ENCODE results near the gene CYB561. TPM values are rescaled to one million over a fixed set of nuclear protein-coding genes. Genes with fewer than 3 reads are reported as not detected.

The CYB561 gene
- total RNA-seq, 1 donor, result 32.2 TPM

GRCh38 chr17:63429766-63430165, 16.3 kb downstream of the CYB561 start:
- Histone ChIP-seq H3K4me1 (ENCODE audit: insufficient read depth, low read length) (peaks cover 35% of the 10 kb centered on the region), H3K27me3 (ENCODE audit: insufficient read depth, low read length) (no peaks in the 10 kb centered on the region), H3K79me2 (ENCODE audit: insufficient read depth, low read length) (no peaks in the 10 kb centered on the region), H3K9me3 (ENCODE audit: low read depth, low read length) (no peaks in the 10 kb centered on the region), H2AFZ (ENCODE audit: low read length) (no peak overlapping the region), H3K27ac (ENCODE audit: low read depth, low read length) (no peak overlapping the region), H3K4me2 (ENCODE audit: insufficient read depth, low read length) (no peak overlapping the region), H4K20me1 (ENCODE audit: insufficient read depth, low read length) (peaks cover 18% of the 10 kb centered on the region), H3K36me3 (ENCODE audit: insufficient read depth, low read length) (peaks cover 10% of the 10 kb centered on the region), H3K4me3 (ENCODE audit: insufficient read depth, low read length) (no peak overlapping the region)
- peak; percentile 29 for DNase-seq (ENCODE audit: insufficient read length, low spot score, missing footprints)
- TF ChIP-seq, protein P1, sequence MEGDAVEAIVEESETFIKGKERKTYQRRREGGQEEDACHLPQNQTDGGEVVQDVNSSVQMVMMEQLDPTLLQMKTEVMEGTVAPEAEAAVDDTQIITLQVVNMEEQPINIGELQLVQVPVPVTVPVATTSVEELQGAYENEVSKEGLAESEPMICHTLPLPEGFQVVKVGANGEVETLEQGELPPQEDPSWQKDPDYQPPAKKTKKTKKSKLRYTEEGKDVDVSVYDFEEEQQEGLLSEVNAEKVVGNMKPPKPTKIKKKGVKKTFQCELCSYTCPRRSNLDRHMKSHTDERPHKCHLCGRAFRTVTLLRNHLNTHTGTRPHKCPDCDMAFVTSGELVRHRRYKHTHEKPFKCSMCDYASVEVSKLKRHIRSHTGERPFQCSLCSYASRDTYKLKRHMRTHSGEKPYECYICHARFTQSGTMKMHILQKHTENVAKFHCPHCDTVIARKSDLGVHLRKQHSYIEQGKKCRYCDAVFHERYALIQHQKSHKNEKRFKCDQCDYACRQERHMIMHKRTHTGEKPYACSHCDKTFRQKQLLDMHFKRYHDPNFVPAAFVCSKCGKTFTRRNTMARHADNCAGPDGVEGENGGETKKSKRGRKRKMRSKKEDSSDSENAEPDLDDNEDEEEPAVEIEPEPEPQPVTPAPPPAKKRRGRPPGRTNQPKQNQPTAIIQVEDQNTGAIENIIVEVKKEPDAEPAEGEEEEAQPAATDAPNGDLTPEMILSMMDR (IDR thresholded peaks at IDR 0.05; ENCODE audit: extremely low read depth, low read depth, low read length), result no peak

- H2AFZ ChIP-seq (ENCODE audit: low read length), result no peak overlapping the region
- no peaks in the 10 kb centered on the region for H3K79me2 ChIP-seq (ENCODE audit: insufficient read depth, low read length)
- H3K4me1 ChIP-seq (ENCODE audit: insufficient read depth, low read length), result peaks cover 7% of the 10 kb centered on the region
- H3K9me3 ChIP-seq (ENCODE audit: low read depth, low read length), result no peaks in the 10 kb centered on the region
- peaks cover 13% of the 10 kb centered on the region for H3K36me3 ChIP-seq (ENCODE audit: insufficient read depth, low read length)
- H3K27ac ChIP-seq (ENCODE audit: low read depth, low read length), result no peak overlapping the region
- TF ChIP-seq, protein P1 (IDR thresholded peaks at IDR 0.05; ENCODE audit: extremely low read depth, low read depth, low read length), result no peak
- no peak overlapping the region for H3K4me3 ChIP-seq (ENCODE audit: insufficient read depth, low read length)
- no peaks in the 10 kb centered on the region for H3K27me3 ChIP-seq (ENCODE audit: insufficient read depth, low read length)
- peak; percentile 72 for DNase-seq (ENCODE audit: insufficient read length, low spot score, missing footprints)
- no peak overlapping the region for H3K4me2 ChIP-seq (ENCODE audit: insufficient read depth, low read length)
- peaks cover 16% of the 10 kb centered on the region for H4K20me1 ChIP-seq (ENCODE audit: insufficient read depth, low read length)
These were observed 19.2 kb downstream of the CYB561 start for GRCh38 chr17:63426917-63427308.

DNA sequence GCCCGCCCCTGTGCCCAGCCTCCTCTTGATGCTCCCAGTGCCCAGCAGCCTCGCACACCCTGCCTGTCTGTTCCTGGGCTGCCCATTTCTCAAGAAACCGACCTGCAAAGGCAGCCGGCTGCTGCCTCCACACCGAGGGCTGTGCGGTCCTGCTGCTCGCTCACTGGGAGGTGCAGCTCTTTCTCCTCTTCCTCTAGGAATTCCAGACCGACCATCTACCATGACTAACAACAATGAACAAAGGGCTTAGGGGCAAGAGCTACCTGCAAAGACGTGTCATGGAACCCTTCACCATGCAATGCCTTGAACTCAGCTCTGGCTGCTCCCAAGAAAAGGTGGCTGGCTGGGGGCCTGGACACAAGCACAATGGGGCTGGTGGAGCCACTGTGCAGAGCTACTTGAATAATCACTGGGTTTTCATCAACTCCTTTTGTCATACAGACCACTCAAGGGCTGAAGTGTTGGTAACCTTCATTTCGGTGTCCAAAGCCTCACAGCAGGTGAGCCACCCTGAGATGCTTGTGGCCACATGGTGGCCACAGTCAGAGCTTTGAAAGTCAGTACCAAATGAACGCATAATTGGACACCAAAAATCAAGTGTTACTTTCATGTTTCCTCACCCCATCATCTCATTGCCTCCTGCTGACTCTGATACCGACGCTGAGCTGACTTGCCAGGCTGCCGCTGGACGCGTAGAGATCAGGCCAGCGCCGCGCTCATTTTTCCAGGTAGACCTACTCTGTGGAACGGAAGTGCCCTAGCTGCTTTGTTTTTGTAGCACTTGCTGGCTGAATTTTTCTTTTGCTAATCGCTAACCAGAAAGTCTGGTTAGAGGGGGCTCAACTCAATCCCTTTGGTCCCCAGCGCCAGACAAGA, 19.8 kb downstream of the CYB561 start:
- H2AFZ ChIP-seq (ENCODE audit: low read length), result no peak overlapping the region
- H3K79me2 ChIP-seq (ENCODE audit: insufficient read depth, low read length), result no peaks in the 10 kb centered on the region
- H3K36me3 ChIP-seq (ENCODE audit: insufficient read depth, low read length), result peaks cover 19% of the 10 kb centered on the region
- H3K4me3 ChIP-seq (ENCODE audit: insufficient read depth, low read length), result no peak overlapping the region
- peak; percentile 65 for DNase-seq (ENCODE audit: insufficient read length, low spot score, missing footprints)
- peaks cover 16% of the 10 kb centered on the region for H4K20me1 ChIP-seq (ENCODE audit: insufficient read depth, low read length)
- no peaks in the 10 kb centered on the region for H3K9me3 ChIP-seq (ENCODE audit: low read depth, low read length)
- no peak overlapping the region for H3K4me2 ChIP-seq (ENCODE audit: insufficient read depth, low read length)
- H3K4me1 ChIP-seq (ENCODE audit: insufficient read depth, low read length), result peaks cover 3% of the 10 kb centered on the region
- H3K27me3 ChIP-seq (ENCODE audit: insufficient read depth, low read length), result no peaks in the 10 kb centered on the region
- TF ChIP-seq, protein P1 (IDR thresholded peaks at IDR 0.05; ENCODE audit: extremely low read depth, low read depth, low read length), result no peak
- H3K27ac ChIP-seq (ENCODE audit: low read depth, low read length), result no peak overlapping the region

DNA sequence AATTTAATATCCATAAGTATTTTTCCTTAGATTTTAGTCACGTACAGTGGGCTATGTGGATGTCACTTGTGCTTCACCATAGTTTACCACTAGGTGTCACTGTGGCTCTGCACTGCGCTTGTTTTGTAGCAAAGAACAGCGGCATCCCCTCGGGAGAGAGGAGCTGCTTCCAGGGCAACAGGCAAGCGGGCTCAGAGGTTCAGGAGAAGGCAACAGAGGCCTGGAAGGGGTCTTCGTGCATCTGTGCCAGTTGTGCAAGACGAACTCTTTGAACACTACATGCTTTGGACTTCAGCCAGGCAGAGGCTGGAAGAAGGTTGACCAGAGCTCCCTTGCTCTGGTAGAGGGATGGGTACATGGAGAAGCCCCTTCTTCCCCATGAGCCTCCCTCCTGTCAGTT, 20.6 kb downstream of the CYB561 start:
- no peaks in the 10 kb centered on the region for H3K9me3 ChIP-seq (ENCODE audit: low read depth, low read length)
- no peak overlapping the region for H3K4me2 ChIP-seq (ENCODE audit: insufficient read depth, low read length)
- no peak overlapping the region for H2AFZ ChIP-seq (ENCODE audit: low read length)
- H3K27me3 ChIP-seq (ENCODE audit: insufficient read depth, low read length), result no peaks in the 10 kb centered on the region
- H3K4me3 ChIP-seq (ENCODE audit: insufficient read depth, low read length), result no peak overlapping the region
- H3K4me1 ChIP-seq (ENCODE audit: insufficient read depth, low read length), result peaks cover 3% of the 10 kb centered on the region
- DNase-seq (ENCODE audit: insufficient read length, low spot score, missing footprints), result peak; percentile 96
- H3K36me3 ChIP-seq (ENCODE audit: insufficient read depth, low read length), result peaks cover 27% of the 10 kb centered on the region
- TF ChIP-seq, protein P1 (IDR thresholded peaks at IDR 0.05; ENCODE audit: extremely low read depth, low read depth, low read length), result peak; percentile 98
- H3K79me2 ChIP-seq (ENCODE audit: insufficient read depth, low read length), result no peaks in the 10 kb centered on the region
- H4K20me1 ChIP-seq (ENCODE audit: insufficient read depth, low read length), result peaks cover 16% of the 10 kb centered on the region
- no peak overlapping the region for H3K27ac ChIP-seq (ENCODE audit: low read depth, low read length)
